ENCODE data around the gene STAB1. TPM values are rescaled to one million over a fixed set of nuclear protein-coding genes. Genes with fewer than 3 reads are reported as not detected.

Gene STAB1
- total RNA-seq, 1 donor from 2014 or later: 152 TPM

DNA sequence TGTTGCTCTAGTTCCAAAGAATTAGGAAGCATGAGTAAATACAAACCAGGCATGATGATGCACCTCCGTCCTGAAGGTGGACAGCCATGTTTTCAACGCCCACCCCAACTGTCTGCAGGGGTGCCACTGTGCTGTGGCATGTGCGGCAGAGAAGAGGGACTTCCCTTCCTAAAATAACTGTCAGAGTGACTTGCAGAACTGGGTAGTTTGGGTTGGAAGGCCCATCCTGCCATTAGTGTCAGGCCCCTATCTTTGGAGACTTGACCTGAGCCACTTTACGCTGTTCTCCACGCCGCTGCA, 17.4 kb upstream of the STAB1 start:
- ATAC-seq: no peak
- intact Hi-C loops (cut with DNase I): loop anchor here (10.0 kb wide), 1 partner anchor 47 kb away; no protein-coding TSS in a partner anchor

DNA sequence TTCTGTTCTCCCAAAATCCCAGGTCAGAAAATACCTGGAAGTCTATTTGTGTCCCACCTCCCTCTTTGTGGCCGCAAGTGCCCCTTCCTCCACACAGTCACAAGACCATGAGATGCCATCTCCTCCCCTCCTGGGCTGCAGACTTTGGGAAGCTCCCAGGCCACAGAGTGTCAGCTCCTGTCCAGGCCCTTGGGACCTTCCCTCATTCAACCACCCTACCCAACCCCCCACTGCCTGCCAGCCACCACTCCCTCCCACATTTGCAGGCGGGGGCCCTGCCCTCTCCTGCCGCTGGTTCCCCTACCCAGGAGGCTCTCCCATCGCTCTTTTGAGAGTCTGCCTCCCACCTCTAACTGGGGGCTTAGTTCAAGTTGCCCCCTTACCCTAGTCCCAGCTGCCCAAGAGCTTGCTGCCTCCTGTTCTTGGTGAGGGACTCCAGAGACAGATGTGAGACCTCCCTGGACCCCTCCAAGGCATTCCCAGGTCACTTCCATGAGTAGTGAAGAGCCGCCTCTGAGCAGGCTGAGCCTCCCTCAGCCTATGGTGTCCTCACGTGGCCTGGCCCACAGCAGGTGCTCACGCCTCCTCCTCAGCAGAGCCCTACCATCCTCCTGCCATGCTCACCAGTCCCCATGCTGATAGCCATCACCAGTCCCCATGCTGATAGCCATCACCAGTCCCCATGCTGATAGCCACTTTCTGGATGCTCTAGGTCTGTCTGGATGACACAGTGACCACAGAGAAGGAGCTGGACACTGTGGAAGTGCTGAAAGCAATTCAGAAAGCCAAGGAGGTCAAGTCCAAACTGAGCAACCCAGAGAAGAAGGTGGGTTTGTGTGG, 15.9 kb upstream of the STAB1 start:
- intact Hi-C loops (cut with DNase I): loop anchor here (10.0 kb wide), 1 partner anchor 46 kb away; no protein-coding TSS in a partner anchor

More for the DNA sequence above, 17.4 kb upstream of the STAB1 start:
- Histone ChIP-seq H3K27ac (no peak overlapping the region), H3K9me3 (no peaks in the 10 kb centered on the region), H3K36me3 (peaks cover 97% of the 10 kb centered on the region), H3K27me3 (no peaks in the 10 kb centered on the region), H3K4me3 (no peak overlapping the region), H3K4me1 (no peaks in the 10 kb centered on the region)
- TF ChIP-seq, protein P1, sequence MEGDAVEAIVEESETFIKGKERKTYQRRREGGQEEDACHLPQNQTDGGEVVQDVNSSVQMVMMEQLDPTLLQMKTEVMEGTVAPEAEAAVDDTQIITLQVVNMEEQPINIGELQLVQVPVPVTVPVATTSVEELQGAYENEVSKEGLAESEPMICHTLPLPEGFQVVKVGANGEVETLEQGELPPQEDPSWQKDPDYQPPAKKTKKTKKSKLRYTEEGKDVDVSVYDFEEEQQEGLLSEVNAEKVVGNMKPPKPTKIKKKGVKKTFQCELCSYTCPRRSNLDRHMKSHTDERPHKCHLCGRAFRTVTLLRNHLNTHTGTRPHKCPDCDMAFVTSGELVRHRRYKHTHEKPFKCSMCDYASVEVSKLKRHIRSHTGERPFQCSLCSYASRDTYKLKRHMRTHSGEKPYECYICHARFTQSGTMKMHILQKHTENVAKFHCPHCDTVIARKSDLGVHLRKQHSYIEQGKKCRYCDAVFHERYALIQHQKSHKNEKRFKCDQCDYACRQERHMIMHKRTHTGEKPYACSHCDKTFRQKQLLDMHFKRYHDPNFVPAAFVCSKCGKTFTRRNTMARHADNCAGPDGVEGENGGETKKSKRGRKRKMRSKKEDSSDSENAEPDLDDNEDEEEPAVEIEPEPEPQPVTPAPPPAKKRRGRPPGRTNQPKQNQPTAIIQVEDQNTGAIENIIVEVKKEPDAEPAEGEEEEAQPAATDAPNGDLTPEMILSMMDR (IDR thresholded peaks at IDR 0.05): no peak
- DNase-seq: no peak

DNA sequence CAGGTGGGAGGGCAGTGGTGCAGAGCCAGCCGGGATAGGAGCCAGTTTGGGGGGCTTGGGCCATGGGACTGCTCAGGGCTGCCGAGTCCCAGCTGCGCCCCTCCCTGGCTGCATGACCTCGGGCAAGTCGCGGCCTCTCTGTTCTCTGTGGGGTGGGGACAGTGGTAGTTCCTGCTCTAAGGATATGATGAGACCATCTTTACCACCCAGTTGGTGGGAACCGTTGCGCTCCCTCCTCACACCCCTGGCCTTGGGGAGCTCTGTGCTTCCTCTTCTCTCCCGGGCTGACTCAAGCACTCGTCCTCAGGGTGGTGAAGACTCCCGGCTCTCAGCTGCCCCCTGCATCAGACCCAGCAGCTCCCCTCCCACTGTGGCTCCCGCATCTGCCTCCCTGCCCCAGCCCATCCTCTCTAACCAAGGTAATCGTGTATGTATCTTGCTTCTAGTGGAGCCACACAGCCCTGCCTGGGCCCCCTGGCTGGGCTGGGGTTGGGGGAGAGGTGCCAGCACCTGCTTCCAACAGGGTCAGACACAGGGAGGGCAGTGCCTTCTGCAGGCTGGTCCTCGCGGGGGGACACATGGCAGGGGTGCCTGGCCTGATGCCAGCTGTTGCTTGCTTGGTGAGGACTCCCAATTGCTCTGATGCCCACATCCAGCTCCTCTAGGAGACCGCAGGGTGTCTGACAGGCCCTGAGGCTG, 15.1 kb upstream of the STAB1 start:
- intact Hi-C loops (cut with DNase I): loop anchor here (10.0 kb wide), 1 partner anchor 45 kb away; no protein-coding TSS in a partner anchor
- H3K36me3 ChIP-seq: peaks cover 81% of the 10 kb centered on the region
- DNase-seq: peak; percentile 58
- H3K9me3 ChIP-seq: no peaks in the 10 kb centered on the region
- TF ChIP-seq, protein P1 (IDR thresholded peaks at IDR 0.05): no peak
- H3K27me3 ChIP-seq: no peaks in the 10 kb centered on the region
- no peak overlapping the region for H3K4me3 ChIP-seq
- H3K4me1 ChIP-seq: peaks cover 14% of the 10 kb centered on the region
- no peak overlapping the region for H3K27ac ChIP-seq
- ATAC-seq: no peak

More for the DNA sequence above, 15.9 kb upstream of the STAB1 start:
- no peak for ATAC-seq
- Histone ChIP-seq H3K9me3 (no peaks in the 10 kb centered on the region), H3K27me3 (no peaks in the 10 kb centered on the region), H3K4me3 (no peak overlapping the region), H3K27ac (no peak overlapping the region), H3K36me3 (peaks cover 87% of the 10 kb centered on the region), H3K4me1 (peaks cover 8% of the 10 kb centered on the region)
- DNase-seq: no peak
- TF ChIP-seq, protein P1 (IDR thresholded peaks at IDR 0.05): no peak

DNA sequence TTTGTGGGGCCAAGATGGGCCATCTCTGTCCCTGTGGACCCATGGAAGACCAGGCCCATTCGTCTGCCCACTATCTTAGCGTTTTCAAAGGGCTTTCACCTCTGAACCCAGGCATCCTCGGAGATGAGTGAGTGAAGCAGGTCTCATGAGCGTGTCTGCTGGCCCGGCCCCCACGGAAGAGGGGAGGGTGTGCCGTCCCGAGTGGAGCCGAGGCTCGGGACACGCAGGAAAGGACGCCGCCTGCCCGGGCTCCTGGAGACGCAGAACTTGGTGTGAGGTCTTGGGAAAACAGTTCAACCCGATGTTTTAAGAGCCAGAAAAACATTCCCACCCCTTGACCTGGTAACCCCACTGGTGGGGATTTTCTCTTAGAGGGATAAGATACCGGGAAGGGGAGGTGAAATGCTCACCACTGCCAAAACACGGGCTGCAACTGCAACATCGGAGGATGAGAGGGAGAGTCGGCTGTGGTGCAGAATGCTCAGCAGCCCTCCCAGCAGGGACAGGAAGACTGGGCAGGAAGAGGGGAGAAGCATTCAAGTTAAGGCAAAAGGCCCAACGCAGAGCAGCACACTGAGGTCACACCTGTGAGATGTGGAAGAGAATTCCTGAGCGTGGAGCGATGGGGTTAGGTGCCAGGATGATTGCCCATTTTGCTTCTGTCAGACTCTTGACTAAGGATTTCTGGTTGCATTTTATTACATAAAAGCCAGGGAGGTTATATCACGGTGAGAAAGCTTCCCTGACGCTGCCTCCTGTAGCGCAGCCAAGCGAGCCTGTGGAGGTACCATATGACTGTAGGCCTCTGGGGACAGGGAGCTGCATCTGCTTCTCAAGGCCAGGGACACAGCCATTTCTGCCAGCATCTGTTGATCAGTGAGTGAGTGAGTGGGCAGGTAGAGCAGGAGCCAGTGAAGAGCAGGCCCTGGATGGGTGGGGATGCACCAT, 14.1 kb upstream of the STAB1 start:
- Histone ChIP-seq H3K4me3 (no peak overlapping the region), H3K36me3 (peaks cover 75% of the 10 kb centered on the region), H3K4me1 (peaks cover 15% of the 10 kb centered on the region), H3K27me3 (no peaks in the 10 kb centered on the region), H3K27ac (no peak overlapping the region), H3K9me3 (no peaks in the 10 kb centered on the region)
- ATAC-seq (no peak), DNase-seq (peak; percentile 52)
- intact Hi-C loops (cut with DNase I): no loop called here
- TF ChIP-seq, protein P1 (IDR thresholded peaks at IDR 0.05): no peak

DNA sequence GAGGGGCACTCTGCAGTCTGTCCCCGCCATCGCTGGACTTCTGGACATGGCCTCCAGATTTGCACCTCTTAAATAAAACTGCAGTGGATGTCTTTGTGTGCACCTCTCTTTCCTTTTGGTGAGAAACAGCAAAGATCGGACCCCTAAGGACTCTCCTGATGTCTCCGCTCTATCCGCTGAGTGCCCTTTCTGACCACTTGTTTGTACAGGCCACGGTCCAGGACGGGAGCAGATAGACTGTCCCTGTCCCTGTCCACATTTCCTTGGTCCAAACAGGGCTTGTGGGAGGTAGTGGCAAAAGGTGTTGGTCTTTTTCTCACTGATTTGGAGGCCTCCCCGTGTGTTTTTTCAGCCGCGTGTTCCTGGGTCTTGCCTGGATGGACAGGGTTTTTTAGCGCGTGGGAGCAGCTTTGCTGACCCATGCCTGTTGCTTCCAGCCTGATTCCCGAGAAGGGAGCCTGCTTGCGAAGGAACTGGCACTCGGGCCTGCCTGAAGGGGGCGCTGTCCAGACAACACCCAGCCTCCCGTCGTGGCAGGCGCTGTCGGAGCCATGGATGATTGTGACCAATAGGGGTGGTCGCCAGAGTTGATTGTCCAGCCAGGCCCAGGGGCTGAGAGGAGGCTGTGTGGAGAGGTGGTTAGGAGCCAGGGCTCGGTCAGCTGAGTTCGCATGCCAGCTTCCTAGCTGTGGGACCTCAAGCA, 13.2 kb upstream of the STAB1 start:
- peaks cover 15% of the 10 kb centered on the region for H3K4me1 ChIP-seq
- intact Hi-C loops (cut with DNase I): no loop called here
- no peak overlapping the region for H3K27ac ChIP-seq
- ATAC-seq (no peak), DNase-seq (peak; percentile 68)
- TF ChIP-seq, protein P1 (IDR thresholded peaks at IDR 0.05): peak; percentile 37
- no peak overlapping the region for H3K4me3 ChIP-seq
- no peaks in the 10 kb centered on the region for H3K9me3 ChIP-seq
- peaks cover 75% of the 10 kb centered on the region for H3K36me3 ChIP-seq
- H3K27me3 ChIP-seq: no peaks in the 10 kb centered on the region
